NCI-H82 treated with DMSO at 0.1 percent for 48 hours (cell line): Measurements from ENCODE around the gene C1orf87.
A peak's percentile ranks its signal among the peaks of the same experiment; 100 is the strongest.

Experiments used
- DNase-seq: peaks from one replicate; lab custom pipeline; 2025; ENCODE audit not compliant: unreplicated experiment; lab: John Stamatoyannopoulos, UW

Gene C1orf87

GRCh38 chr1:60065199-60065598 is 8.4 kb downstream of the C1orf87 start:
- DNase-seq, result no peak

DNA sequence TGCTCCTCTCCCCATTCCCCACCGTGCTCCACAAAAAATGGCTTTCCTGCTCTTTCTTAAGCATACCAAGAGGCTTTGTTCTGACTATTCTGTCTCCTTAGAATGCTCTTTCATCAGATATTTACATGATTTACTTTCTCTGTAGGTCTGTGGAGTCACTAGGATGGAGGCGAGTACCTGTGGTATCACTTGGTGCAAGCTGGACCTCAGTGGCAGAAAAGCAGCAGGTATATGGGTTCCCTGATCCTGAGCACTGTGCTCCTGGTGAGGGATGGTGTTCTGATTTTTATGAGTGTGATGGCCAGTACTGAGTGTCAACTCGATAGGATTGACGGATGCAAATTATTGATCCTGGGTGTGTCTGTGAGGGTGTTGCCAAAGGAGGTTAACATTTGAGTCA is 10.0 kb downstream of the C1orf87 start:
- no peak for DNase-seq

DNA sequence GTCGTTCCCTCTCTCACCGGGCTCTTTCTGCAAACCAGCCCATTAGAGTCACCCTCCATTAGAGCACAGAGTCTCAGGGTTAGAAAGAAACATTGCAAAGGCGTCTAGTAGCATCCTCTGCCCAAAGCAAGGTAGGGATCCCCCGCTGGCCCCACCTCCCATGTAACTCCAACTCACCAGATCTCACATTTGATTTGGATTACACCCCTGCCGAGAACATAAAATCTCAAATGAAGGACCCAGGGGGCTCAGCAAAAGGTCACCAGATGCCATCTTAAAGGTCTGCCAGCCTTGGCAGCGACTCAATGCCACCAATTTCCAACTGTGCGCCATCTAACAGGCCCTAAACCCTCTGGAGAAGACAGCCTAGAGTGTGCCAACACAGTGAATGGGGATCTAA is 14.1 kb downstream of the C1orf87 start:
- DNase-seq, result no peak

DNA sequence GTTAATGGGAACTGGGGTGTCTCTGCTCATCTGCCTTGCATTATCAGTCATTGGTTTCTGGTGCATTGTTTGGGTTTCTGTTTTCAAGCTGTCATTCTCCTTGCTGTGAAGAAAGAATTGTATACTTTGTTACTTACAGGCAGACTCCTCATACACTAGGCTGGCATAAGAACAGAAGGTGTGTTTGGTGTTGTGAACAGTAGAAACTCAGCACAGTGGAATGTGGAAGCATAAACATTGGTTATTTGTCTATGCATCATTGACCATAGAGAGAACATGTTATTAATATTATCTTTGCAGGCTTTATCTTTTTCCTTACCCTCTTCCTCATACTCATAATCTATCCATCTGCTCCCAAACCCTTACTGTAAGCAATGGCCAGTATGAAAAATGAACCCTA is 18.2 kb downstream of the C1orf87 start:
- DNase-seq, result no peak

- DNase-seq, result no peak
Observed at GRCh38 chr1:60054374-60054773, 19.2 kb downstream of the C1orf87 start.

- no peak for DNase-seq
Observed at GRCh38 chr1:60052601-60053000, 21.0 kb downstream of the C1orf87 start.

GRCh38 chr1:60051191-60051590 is 22.4 kb downstream of the C1orf87 start:
- no peak for DNase-seq

DNA sequence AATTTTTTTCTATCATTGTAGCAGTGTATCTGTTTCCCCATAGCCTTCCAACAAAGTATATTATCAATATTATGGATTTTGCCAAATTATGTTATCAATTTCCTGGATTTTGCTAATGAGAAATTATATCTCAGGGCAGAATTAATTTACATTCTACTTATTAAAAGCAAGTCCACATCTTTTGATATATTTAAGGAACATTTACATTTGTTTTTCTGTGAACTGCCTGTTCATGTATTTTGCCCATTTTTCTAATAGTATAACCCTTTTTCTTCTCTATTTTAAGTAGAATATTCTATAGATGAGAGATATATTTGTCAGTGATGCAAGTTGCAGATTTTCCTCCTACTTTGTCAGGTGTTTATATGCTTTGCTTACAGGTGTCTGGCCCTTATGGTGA is 24.4 kb downstream of the C1orf87 start:
- no peak for DNase-seq

DNA sequence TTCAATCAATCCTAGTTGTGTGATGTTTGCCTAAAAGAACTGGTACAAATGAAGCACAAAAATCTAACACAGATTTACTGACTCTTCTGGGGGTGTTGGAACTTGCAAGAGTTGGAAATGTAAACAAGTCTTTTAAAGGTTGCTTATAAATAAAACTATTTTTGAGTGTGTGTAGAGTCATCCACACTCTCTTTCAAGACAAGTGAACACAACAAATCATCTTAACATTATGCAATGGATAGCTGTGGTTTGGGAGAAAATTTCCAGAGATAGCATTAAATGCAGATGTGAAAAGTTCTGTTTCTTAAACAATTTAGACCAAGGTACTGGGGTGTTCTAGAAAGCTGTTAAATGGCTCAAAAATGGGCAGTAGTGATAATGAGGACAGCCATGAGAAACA is 28.7 kb downstream of the C1orf87 start:
- DNase-seq, result no peak

DNA sequence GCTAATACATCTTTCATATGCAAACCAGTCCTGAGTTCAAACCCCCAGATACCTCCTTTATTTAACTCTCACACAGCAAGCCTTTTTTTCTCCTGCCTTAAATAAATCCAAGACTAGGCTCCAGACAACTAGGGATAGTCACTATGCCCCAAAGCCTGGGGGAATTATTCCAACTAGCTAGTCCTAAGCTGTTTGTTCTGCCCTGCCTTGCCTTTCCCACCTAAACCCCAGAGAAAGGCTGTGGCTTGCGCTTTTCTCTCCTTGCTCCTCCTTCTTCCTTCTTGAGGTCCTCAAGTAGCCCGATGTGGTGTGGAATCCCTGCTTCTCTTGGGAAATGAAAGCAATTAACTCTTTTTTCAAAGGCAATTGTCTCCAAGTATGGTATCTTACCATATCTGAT is 31.8 kb downstream of the C1orf87 start:
- no peak for DNase-seq

DNA sequence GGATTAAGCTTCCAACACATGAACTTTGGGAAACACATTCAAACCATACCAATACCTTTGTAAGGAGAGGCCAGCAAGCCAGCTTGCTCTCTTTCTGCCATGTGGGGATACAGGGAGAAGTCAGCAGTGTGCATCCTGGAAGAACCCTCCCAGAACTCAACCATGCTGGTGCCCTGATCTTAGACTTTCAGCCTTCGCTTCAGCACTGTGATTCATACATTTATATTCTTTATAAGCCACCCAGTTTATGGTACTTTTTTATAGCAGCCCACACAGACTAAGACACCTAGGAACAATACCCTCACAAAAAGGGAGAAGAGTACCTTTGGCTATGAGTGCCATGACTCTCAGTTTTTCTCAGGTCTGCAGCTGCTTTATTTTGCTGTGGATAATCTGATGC is 35.9 kb downstream of the C1orf87 start:
- no peak for DNase-seq

- DNase-seq, result no peak
Observed at GRCh38 chr1:60036856-60037460, 36.6 kb downstream of the C1orf87 start.

DNA sequence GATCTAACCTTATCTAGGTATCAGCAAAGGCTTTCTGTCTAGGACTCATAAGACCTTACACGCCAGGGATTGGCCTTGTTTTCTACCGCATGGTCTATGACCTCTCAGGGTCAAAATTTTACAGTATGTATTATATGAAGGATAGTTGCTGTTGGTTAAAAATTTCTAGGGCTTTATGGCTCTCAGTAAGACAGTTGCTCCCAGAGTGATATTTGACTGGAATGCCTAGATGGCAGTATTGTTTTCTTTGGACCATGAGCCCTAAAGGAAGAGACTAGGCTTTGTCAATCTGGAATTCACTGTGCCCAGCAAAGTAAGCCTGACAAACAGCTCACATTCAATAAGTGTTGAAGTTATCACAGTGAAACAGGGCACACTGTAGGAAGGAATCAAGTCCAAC is 37.6 kb downstream of the C1orf87 start:
- DNase-seq, result no peak

- no peak for DNase-seq
Observed at GRCh38 chr1:60034999-60035398, 38.6 kb downstream of the C1orf87 start.

- DNase-seq, result no peak
Observed at GRCh38 chr1:60033066-60033465, 40.5 kb downstream of the C1orf87 start.

GRCh38 chr1:60031146-60031545 is 42.4 kb downstream of the C1orf87 start:
- DNase-seq, result no peak

DNA sequence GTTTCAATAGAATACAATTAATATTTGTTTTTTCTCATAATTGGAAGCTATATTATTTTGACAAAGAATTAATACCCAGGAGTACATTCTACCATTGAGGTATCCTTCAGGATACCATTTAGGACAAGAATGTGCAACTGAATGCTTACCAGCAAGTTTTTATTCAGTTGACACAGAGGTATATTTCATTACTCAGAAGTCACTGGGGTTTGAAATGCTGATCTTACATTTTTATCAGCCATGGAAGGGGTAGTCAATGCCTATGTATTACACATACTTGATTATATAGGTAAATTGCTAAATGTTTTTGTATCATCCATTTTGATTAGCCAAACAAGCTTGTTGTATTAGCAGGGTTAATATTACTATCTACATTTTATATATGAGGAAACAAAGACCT is 48.0 kb downstream of the C1orf87 start:
- no peak for DNase-seq

GRCh38 chr1:60017508-60018205 is 55.9 kb downstream of the C1orf87 start:
- DNase-seq, result peak; percentile 56

DNA sequence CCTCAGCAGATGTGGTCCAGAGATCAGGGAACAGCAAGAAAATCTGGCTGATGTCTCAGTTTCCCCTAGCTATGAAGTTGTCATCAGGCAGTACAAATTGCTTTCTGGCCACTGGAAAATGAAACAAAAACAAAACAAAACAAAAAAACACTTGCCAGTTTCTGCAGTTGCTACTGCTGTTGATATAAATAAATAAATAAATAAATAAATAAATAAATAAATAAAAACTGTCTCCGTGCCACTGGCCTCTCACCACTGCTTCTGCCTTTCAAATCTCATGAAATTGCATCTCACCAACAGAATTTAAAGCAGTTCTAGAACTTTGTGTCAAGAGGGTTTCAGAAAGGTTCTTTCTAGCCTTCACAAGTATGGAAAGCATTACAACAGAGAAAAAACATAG is 62.9 kb downstream of the C1orf87 start:
- DNase-seq, result no peak

DNA sequence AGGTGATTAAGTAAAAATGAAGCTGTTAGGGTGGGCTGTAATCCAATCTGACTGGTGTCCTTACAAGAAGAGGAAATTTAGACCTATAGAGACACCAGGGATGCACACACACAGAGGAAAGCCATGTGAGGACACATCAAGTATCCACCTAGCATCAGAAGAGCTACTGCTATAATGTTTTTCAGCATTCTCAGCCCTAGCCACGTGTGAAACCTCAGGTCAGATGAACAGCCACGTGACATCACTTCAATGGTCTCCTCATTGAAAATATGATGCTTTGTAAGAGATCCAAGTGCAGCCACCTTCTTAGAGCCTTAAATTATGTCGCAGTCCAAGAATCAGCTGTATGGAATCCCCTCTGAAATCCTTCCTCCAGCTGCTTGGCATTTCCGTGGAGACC is 65.1 kb downstream of the C1orf87 start:
- no peak for DNase-seq

DNA sequence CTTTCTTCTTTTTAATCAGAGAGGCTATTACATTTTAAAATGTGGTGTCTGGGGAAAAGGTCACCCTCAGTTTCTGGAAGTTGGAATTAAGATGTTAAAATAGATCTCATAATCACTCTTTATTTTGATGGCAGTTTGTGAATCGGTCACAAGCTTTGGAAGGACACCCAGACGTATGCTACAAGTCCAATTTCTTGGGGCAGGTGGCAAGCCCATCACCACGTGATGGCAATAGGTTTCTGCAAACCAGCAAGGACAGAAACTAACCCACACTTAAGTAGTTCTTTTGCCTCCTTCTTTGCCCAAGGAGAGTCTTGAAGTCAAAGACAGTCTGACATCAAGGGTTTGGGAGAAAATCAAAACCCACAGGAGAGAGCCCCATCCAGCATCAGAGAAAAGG is 72.9 kb downstream of the C1orf87 start:
- DNase-seq, result no peak

DNA sequence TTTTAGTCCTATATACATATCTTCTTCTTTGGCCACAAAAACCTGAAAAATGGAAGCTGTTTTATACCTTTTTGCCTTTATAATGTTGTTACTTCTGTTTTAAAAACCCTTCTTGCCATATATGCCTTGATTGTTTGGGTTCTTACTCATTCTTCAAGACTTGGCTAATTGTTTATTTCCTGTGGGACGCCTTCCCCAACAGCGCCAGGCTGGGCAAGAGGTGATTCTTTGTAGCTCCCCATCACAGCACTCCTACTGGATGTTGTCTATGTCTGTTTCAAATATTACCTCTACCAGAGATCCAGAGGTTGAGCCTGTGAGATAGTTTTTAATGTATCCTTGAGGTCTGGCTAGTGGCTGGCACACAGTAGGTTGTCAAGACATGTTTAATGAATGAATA is 73.8 kb downstream of the C1orf87 start:
- DNase-seq, result no peak

- DNase-seq, result no peak
Observed at GRCh38 chr1:59999006-59999405, 74.6 kb downstream of the C1orf87 start.
